HCEC 1CT (cell line): ENCODE results near the gene PGBD2.
"Not testable (repeated sequence)": the region's sequence is repeated elsewhere in the genome, so short reads cannot be mapped to it uniquely, and the experiment has no call there.

Source experiments
- DNase-seq: peaks from one replicate; pipeline ENCODE4 v3.0.0-alpha.2; 2017

The PGBD2 gene

DNA sequence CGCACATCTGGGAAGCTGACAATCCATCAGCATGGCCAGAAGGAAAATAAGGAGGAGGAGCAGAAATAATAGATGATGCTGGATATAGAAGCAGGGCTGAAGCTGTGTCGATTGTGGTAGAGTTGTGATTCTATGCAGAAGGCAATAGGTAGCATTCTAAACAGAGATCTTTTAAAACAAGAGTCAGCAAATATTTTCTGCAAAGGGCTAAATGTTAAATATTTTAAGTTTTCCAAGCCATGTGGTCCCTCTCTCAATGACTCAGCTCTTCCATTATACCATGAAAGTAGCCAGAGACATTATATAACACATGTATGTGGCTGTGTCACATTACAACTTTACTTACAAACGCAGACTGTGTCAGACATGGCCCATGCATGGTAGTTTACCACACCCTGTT lies 21.2 kb downstream of the PGBD2 start:
- DNase-seq, result not testable (repeated sequence)

DNA sequence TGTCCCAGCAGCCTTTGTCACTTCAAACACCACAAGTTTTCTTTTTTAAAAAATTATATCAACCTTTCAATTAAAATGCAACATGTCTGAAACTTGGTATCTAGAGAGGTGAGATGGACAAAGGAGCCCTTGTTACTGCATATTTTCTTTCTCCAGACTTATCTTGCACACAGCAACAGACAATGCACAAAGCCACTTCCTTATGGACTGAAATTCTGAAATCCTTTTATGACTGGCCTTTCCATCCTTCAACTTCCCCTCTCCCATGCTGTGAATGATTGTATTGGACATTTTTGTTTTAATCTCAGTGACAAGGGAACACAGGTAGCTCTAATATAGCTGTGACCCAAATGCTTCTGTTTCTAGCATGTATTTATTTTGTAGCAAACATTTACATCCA lies 22.1 kb downstream of the PGBD2 start:
- DNase-seq, result not testable (repeated sequence)

DNA sequence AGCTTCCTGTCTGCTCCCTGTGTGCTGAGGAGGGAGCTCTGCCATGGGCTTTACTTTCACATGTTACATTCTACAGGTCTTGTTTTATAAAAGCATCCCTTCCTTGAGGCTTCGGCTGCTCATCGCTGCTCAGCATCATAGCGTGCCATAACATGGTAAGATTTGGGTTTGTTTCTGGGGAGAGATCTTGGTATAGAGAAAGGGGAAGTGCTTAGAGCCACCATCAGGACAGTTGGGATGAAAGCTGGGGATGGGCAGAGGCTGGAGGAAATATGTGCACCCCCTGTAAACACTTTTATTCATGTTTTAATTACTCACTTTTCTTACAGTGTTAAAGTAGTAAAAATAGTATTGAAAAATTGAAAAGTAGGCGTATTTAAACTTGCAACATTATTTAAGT lies 24.0 kb downstream of the PGBD2 start:
- not testable (repeated sequence) for DNase-seq

DNA sequence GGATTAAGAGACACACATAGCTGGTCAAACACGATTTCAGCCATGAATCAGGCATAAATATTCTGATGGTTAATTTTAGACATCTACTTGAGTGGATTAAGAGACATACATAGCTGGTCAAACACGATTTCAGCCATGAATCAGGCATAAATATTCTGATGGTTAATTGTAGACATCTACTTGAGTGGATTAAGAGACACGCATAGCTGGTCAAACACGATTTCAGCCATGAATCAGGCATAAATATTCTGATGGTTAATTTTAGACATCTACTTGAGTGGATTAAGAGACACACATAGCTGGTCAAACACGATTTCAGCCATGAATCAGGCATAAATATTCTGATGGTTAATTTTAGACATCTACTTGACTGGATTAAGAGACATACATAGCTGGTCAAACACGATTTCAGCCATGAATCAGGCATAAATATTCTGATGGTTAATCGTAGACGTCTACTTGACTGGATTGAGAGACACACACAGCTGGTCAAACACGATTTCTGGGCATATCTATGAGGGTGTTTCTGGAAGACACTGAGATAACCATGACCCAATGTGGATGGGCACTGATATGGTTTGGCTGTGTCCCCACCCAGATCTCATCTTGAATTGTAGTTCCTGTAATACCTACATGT lies 32.3 kb downstream of the PGBD2 start:
- DNase-seq, result not testable (repeated sequence)

GRCh38 chr1:248944134-248944999 lies 38.3 kb downstream of the PGBD2 start:
- not testable (repeated sequence) for DNase-seq

DNA sequence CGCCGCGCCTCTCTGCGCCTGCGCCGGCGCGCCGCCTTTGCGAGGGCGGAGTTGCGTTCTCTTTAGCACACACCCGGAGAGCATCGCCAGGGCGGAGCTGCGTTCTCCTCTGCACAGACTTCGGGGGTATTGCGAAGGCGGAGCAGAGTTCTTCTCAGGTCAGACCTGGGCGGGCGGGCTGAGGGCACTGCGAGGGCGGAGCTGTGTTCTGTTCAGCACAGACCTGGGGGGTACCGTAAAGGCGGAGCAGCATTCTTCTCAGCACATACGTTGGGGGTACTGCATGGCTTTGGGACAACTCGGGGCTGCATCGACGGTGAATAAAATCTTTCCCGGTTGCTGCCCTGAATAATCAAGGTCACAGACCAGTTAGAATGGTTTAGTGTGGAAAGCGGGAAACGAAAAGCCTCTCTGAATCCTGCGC lies 39.0 kb downstream of the PGBD2 start:
- DNase-seq, result not testable (repeated sequence)

DNA sequence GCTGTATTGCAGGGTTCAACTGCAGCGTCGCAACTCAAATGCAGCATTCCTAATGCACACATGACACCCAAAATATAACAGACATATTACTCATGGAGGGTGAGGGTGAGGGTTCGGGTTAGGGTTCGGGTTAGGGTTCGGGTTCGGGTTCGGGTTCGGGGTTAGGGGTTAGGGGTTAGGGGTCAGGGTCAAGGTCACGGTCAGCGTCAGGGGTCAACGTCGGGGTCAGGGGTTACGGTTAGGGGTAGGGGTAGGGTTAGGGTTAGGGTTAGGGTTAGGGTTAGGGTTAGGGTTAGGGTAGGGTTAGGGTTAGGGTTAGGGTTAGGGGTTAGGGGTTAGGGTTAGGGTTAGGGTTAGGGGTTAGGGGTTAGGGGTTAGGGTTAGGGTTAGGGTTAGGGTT lies 39.4 kb downstream of the PGBD2 start:
- not testable (repeated sequence) for DNase-seq

- DNase-seq, result not testable (repeated sequence)
Observed at GRCh38 chr1:248945856-248946416, 39.9 kb downstream of the PGBD2 start.
